ENCODE data around the gene NOP16.

DNA sequence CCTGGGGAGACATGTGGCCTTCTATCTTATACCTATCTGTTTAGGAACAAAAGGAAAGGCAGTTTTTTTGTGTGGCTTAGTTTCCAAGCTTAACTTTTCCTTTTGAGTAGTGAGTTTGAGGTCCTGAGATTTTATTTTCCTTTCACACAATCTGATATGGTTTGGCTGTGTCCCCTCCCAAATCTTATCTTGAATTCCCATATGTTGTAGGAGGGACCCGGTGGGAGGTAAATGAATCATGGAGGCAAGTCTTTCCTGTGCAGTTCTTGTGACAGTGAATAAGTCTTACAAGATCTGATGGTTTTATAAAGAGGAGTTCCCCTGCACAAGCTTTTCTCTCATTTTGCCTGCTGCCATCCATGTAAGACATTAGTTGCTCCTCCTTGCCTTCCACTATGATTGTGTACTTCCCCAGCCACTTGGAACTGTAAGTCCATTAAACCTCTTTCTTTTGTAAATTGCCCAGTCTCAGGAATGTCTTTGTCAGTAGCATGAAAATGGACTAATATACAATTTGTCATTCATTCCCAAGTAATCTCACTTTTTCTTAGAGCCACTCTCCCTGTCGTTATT lies 32.7 kb upstream of the NOP16 start:
- TF ChIP-seq, protein P1, sequence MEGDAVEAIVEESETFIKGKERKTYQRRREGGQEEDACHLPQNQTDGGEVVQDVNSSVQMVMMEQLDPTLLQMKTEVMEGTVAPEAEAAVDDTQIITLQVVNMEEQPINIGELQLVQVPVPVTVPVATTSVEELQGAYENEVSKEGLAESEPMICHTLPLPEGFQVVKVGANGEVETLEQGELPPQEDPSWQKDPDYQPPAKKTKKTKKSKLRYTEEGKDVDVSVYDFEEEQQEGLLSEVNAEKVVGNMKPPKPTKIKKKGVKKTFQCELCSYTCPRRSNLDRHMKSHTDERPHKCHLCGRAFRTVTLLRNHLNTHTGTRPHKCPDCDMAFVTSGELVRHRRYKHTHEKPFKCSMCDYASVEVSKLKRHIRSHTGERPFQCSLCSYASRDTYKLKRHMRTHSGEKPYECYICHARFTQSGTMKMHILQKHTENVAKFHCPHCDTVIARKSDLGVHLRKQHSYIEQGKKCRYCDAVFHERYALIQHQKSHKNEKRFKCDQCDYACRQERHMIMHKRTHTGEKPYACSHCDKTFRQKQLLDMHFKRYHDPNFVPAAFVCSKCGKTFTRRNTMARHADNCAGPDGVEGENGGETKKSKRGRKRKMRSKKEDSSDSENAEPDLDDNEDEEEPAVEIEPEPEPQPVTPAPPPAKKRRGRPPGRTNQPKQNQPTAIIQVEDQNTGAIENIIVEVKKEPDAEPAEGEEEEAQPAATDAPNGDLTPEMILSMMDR (IDR thresholded peaks at IDR 0.05), result no peak
- TF ChIP-seq POLR2A (IDR thresholded peaks at IDR 0.05), result no peak
